GM23338 (cell line): ENCODE data around the gene GPC5. TPM values are rescaled to one million over a fixed set of nuclear protein-coding genes. Genes with fewer than 3 reads are reported as not detected.

Experiments used
- ATAC-seq: fragments of 200-7000 bp; cut with Tn5 transposase; 3 replicates; pipeline ENCODE4 v1.9.1; 2020
- DNase-seq: peaks from one replicate; pipeline ENCODE4 v3.0.0-alpha.2; 2015; ENCODE audit warnings: low spot score
- H2AFZ ChIP-seq: fragments of 200-600 bp; sonication (generic); 2 replicates; pipeline ENCODE4 v1.8.0; 2016; ENCODE audit warnings: antibody characterized with exemption, mild to moderate bottlenecking, moderate library complexity
- H3F3A ChIP-seq: fragments of 200-600 bp; sonication (generic); replicated peaks from 2 replicates; pipeline ENCODE4 v1.8.0; 2017; ENCODE audit warnings: antibody characterized with exemption, mixed run types, low read depth
- H3K27ac ChIP-seq: fragments of 200-600 bp; sonication (generic); 2 replicates; pipeline ENCODE4 v1.6.1; 2016; ENCODE audit warnings: low read depth
- H3K27me3 ChIP-seq: fragments of 200-600 bp; sonication (generic); 2 replicates; pipeline ENCODE4 v1.8.0; 2016; ENCODE audit warnings: mild to moderate bottlenecking, mixed run types, moderate library complexity; ENCODE audit not compliant: insufficient read depth
- H3K36me3 ChIP-seq: fragments of 200-600 bp; sonication (generic); 2 replicates; pipeline ENCODE4 v1.8.0; 2016; ENCODE audit warnings: mild to moderate bottlenecking; ENCODE audit not compliant: insufficient read depth
- H3K4me1 ChIP-seq: fragments of 200-600 bp; sonication (generic); 2 replicates; pipeline ENCODE4 v1.8.0; 2016; ENCODE audit warnings: mild to moderate bottlenecking, moderate library complexity; ENCODE audit not compliant: insufficient read depth
- H3K4me2 ChIP-seq: fragments of 200-600 bp; sonication (generic); 2 replicates; pipeline ENCODE4 v1.7.1; 2017; ENCODE audit warnings: mixed run types
- H3K4me3 ChIP-seq: fragments of 200-600 bp; sonication (generic); 2 replicates; pipeline ENCODE4 v1.6.1; 2016; ENCODE audit warnings: mixed run types
- H3K79me2 ChIP-seq: fragments of 200-600 bp; sonication (generic); replicated peaks from 2 replicates; pipeline ENCODE4 v1.8.0; 2017; ENCODE audit warnings: mild to moderate bottlenecking; ENCODE audit not compliant: insufficient read depth
- H3K9me2 ChIP-seq: fragments of 200-600 bp; sonication (generic); 2 replicates; pipeline ENCODE4 v1.8.0; 2017; ENCODE audit not compliant: insufficient read depth
- H4K20me1 ChIP-seq: fragments of 200-600 bp; sonication (generic); replicated peaks from 2 replicates; pipeline ENCODE4 v1.8.0; 2017; ENCODE audit warnings: mild to moderate bottlenecking; ENCODE audit not compliant: insufficient read depth
- H3K27ac Mint-ChIP-seq: 2 replicates; pipeline ENCODE4 v1.8.0; 2020; ENCODE audit warnings: inconsistent platforms, mild to moderate bottlenecking, moderate library complexity, mixed read lengths
- H3K27me3 Mint-ChIP-seq: 3 replicates; pipeline ENCODE4 v1.8.0; 2022; ENCODE audit warnings: low read depth, mild to moderate bottlenecking, moderate library complexity, mixed read lengths, inconsistent platforms; ENCODE audit not compliant: insufficient read depth, poor library complexity
- H3K36me3 Mint-ChIP-seq: 3 replicates; pipeline ENCODE4 v1.8.0; 2021; ENCODE audit warnings: low read depth, mild to moderate bottlenecking, inconsistent platforms, moderate library complexity, mixed read lengths
- H3K4me1 Mint-ChIP-seq: 3 replicates; pipeline ENCODE4 v1.8.0; 2020; ENCODE audit warnings: mild to moderate bottlenecking, inconsistent platforms, mixed read lengths
- H3K4me3 Mint-ChIP-seq: 3 replicates; pipeline ENCODE4 v1.8.0; 2021; ENCODE audit warnings: moderate library complexity, mild to moderate bottlenecking, inconsistent platforms, mixed read lengths
- H3K9me3 Mint-ChIP-seq: 3 replicates; pipeline ENCODE4 v1.8.0; 2020; ENCODE audit warnings: moderate library complexity, mild to moderate bottlenecking, inconsistent platforms, mixed read lengths
- EZH2 ChIP-seq: fragments of 200-600 bp; sonication (generic); IDR thresholded peaks from one replicate; pipeline ENCODE4 v1.8.0; 2017; ENCODE audit warnings: antibody characterized with exemption, mild to moderate bottlenecking, low read depth; ENCODE audit not compliant: unreplicated experiment
- JUNB ChIP-seq: IDR thresholded peaks from one replicate; pipeline ENCODE4 v1.6.1; 2016; ENCODE audit warnings: antibody characterized with exemption; ENCODE audit not compliant: unreplicated experiment
- POLR2AphosphoS5 ChIP-seq: IDR thresholded peaks from 2 replicates; pipeline ENCODE4 v1.6.1; 2016; ENCODE audit warnings: antibody characterized with exemption, low read depth
- ZNF114 ChIP-seq: fragments of 250-450 bp; sonication (Bioruptor Pico); IDR thresholded peaks from 2 replicates; pipeline ENCODE4 v1.5.0; 2020; ENCODE audit warnings: mild to moderate bottlenecking, moderate library complexity
- ZNF462 ChIP-seq: fragments of 250-450 bp; sonication (Bioruptor Pico); IDR thresholded peaks from 2 replicates; pipeline ENCODE4 v1.5.0; 2020; ENCODE audit warnings: mild to moderate bottlenecking, moderate library complexity
- polyA plus RNA-seq: library from polyadenylated mRNA; unstranded; fragments of >200 nt; fragmentation: Nextera tagmentation; extraction: Ambion mirVana; gene quantifications from 2 replicates; pipeline ENCODE4 v1.2.1, GENCODE V29; 2016
- total RNA-seq: library from RNA; depleted of rRNA; stranded (reverse); fragments of >200 nt; shearing (Covaris generic); gene quantifications from 2 replicates; pipeline ENCODE4 v1.2.3, GENCODE V29; 2014
- TF ChIP-seq, protein P1 (sequence below), 2 experiments: fragments of 200-600 bp in 1 of 2; sonication (generic) in 1 of 2; conservative IDR thresholded peaks; 2 replicates each; pipeline versions ENCODE4 v1.5.1 to v1.6.1; 2016 to 2017; ENCODE audit warnings: antibody characterized with exemption in 2 of 2, low read depth in 2 of 2, mild to moderate bottlenecking in 2 of 2, moderate library complexity in 1 of 2
- TF ChIP-seq, protein P2 (sequence below): IDR thresholded peaks from one replicate; pipeline ENCODE4 v1.6.1; 2018; ENCODE audit warnings: antibody characterized with exemption; ENCODE audit not compliant: unreplicated experiment

The GPC5 gene
- total and polyA plus RNA-seq, 2 experiments from 2014 or later = 0.95 to 1.1 TPM

GRCh38 chr13:91594061-91594460, 195.6 kb downstream of the GPC5 start (continued):
- TF ChIP-seq, protein P1, sequence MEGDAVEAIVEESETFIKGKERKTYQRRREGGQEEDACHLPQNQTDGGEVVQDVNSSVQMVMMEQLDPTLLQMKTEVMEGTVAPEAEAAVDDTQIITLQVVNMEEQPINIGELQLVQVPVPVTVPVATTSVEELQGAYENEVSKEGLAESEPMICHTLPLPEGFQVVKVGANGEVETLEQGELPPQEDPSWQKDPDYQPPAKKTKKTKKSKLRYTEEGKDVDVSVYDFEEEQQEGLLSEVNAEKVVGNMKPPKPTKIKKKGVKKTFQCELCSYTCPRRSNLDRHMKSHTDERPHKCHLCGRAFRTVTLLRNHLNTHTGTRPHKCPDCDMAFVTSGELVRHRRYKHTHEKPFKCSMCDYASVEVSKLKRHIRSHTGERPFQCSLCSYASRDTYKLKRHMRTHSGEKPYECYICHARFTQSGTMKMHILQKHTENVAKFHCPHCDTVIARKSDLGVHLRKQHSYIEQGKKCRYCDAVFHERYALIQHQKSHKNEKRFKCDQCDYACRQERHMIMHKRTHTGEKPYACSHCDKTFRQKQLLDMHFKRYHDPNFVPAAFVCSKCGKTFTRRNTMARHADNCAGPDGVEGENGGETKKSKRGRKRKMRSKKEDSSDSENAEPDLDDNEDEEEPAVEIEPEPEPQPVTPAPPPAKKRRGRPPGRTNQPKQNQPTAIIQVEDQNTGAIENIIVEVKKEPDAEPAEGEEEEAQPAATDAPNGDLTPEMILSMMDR (conservative IDR thresholded peaks at IDR 0.05; ENCODE audit: low read depth in 2 of 2) = no peak

DNA sequence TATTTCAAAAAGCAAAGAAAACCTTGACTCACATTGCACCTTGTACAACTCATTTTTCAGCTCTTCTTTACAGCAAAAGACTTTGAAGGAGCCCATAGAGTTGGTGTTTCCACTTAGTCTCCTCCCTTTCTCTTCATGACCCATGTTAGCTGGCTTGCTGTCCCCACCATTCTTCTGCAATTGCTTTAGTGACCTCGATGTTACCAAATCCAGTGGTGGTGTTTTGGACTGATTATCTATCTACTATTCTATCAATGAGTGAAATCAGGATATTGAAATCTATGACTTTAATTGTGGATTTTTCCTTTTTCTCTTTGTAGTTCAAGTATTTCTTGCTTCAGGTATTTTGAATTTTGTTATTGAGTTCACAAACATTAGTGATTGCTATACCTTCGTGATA, 197.3 kb downstream of the GPC5 start:
- H4K20me1 ChIP-seq = no peaks in the 10 kb centered on the region
- H3K4me1 ChIP-seq = no peaks in the 10 kb centered on the region
- no peaks in the 10 kb centered on the region for H3K9me2 ChIP-seq
- no peak overlapping the region for H3K4me2 ChIP-seq
- H2AFZ ChIP-seq = no peak overlapping the region
- H3F3A ChIP-seq = no peaks in the 10 kb centered on the region
- H3K27me3 ChIP-seq = no peaks in the 10 kb centered on the region
- Mint-ChIP-seq H3K4me3 (no peak overlapping the region), H3K27me3 (no peaks in the 10 kb centered on the region), H3K9me3 (no peaks in the 10 kb centered on the region), H3K4me1 (no peaks in the 10 kb centered on the region), H3K27ac (no peak overlapping the region), H3K36me3 (no peaks in the 10 kb centered on the region)
- H3K4me3 ChIP-seq = no peak overlapping the region
- H3K36me3 ChIP-seq = no peaks in the 10 kb centered on the region
- DNase-seq (no peak), ATAC-seq (no peak)
- TF ChIP-seq JUNB (no peak), POLR2AphosphoS5 (no peak)
- no peaks in the 10 kb centered on the region for H3K79me2 ChIP-seq
- no peak overlapping the region for H3K27ac ChIP-seq

GRCh38 chr13:91596842-91597241, 198.4 kb downstream of the GPC5 start:
- no peak overlapping the region for H3K4me3 Mint-ChIP-seq
- Histone ChIP-seq H2AFZ (no peak overlapping the region), H3K27ac (no peak overlapping the region)

More at GRCh38 chr13:91596842-91597241, 198.4 kb downstream of the GPC5 start:
- Histone ChIP-seq H3K79me2 (no peaks in the 10 kb centered on the region), H3K9me2 (no peaks in the 10 kb centered on the region), H3K4me2 (no peak overlapping the region), H4K20me1 (no peaks in the 10 kb centered on the region), H3K4me1 (no peaks in the 10 kb centered on the region), H3F3A (no peaks in the 10 kb centered on the region), H3K36me3 (no peaks in the 10 kb centered on the region), H3K4me3 (no peak overlapping the region), H3K27me3 (no peaks in the 10 kb centered on the region)
- H3K27ac Mint-ChIP-seq = no peak overlapping the region
- H3K9me3 Mint-ChIP-seq = no peaks in the 10 kb centered on the region
- ATAC-seq (no peak), DNase-seq (no peak)
- no peak for TF ChIP-seq ZNF114 (CRISPR knock-in tag)
- TF ChIP-seq, protein P2, sequence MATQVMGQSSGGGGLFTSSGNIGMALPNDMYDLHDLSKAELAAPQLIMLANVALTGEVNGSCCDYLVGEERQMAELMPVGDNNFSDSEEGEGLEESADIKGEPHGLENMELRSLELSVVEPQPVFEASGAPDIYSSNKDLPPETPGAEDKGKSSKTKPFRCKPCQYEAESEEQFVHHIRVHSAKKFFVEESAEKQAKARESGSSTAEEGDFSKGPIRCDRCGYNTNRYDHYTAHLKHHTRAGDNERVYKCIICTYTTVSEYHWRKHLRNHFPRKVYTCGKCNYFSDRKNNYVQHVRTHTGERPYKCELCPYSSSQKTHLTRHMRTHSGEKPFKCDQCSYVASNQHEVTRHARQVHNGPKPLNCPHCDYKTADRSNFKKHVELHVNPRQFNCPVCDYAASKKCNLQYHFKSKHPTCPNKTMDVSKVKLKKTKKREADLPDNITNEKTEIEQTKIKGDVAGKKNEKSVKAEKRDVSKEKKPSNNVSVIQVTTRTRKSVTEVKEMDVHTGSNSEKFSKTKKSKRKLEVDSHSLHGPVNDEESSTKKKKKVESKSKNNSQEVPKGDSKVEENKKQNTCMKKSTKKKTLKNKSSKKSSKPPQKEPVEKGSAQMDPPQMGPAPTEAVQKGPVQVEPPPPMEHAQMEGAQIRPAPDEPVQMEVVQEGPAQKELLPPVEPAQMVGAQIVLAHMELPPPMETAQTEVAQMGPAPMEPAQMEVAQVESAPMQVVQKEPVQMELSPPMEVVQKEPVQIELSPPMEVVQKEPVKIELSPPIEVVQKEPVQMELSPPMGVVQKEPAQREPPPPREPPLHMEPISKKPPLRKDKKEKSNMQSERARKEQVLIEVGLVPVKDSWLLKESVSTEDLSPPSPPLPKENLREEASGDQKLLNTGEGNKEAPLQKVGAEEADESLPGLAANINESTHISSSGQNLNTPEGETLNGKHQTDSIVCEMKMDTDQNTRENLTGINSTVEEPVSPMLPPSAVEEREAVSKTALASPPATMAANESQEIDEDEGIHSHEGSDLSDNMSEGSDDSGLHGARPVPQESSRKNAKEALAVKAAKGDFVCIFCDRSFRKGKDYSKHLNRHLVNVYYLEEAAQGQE = no peak
- no peak for TF ChIP-seq EZH2
- no peak for TF ChIP-seq ZNF462 (CRISPR knock-in tag)
- H3K27me3 Mint-ChIP-seq = no peaks in the 10 kb centered on the region
- H3K36me3 Mint-ChIP-seq = no peaks in the 10 kb centered on the region
- no peaks in the 10 kb centered on the region for H3K4me1 Mint-ChIP-seq
